HG02852 (cell line): Measurements from ENCODE around the gene ZNF681.
A peak's percentile ranks its signal among the peaks of the same experiment; 100 is the strongest.
"Not testable (repeated sequence)": the region's sequence is repeated elsewhere in the genome, so short reads cannot be mapped to it uniquely, and the experiment has no call there.

Source experiments
- ATAC-seq: cut with Tn5 transposase; IDR thresholded peaks from one replicate; pipeline ENCODE4 v1.9.1; 2021; ENCODE audit warnings: mild to moderate bottlenecking, moderate library complexity; ENCODE audit not compliant: unreplicated experiment

ZNF681 gene

GRCh38 chr19:23758187-23759074 lies at the start of gene ZNF681:
Gene ZNF681, minus strand, starts transcription at chr19:23758891. Its CDS starts 142 bp downstream, at chr19:23758749.
- ATAC-seq = peak; percentile 87

- ATAC-seq = no peak
Measured at GRCh38 chr19:23804676-23805075, 46.0 kb upstream of the ZNF681 start.

- no peak for ATAC-seq
Measured at GRCh38 chr19:23802290-23802689, 43.6 kb upstream of the ZNF681 start.

- ATAC-seq = no peak
Measured at GRCh38 chr19:23801803-23802202, 43.1 kb upstream of the ZNF681 start.

GRCh38 chr19:23800868-23801267 lies 42.2 kb upstream of the ZNF681 start:
- ATAC-seq = no peak

GRCh38 chr19:23800271-23800670 lies 41.6 kb upstream of the ZNF681 start:
- ATAC-seq = no peak

- ATAC-seq = no peak
Measured at GRCh38 chr19:23799321-23799720, 40.6 kb upstream of the ZNF681 start.

- ATAC-seq = no peak
Measured at GRCh38 chr19:23795462-23795861, 36.8 kb upstream of the ZNF681 start.

- ATAC-seq = no peak
Measured at GRCh38 chr19:23792784-23793183, 34.1 kb upstream of the ZNF681 start.

GRCh38 chr19:23790641-23791488 lies 32.2 kb upstream of the ZNF681 start:
- no peak for ATAC-seq

GRCh38 chr19:23789246-23789645 lies 30.6 kb upstream of the ZNF681 start:
- ATAC-seq = no peak

- ATAC-seq = no peak
Measured at GRCh38 chr19:23788411-23788810, 29.7 kb upstream of the ZNF681 start.

GRCh38 chr19:23787106-23787505 lies 28.4 kb upstream of the ZNF681 start:
- ATAC-seq = no peak

GRCh38 chr19:23785982-23786381 lies 27.3 kb upstream of the ZNF681 start:
- no peak for ATAC-seq

- no peak for ATAC-seq
Measured at GRCh38 chr19:23784274-23784673, 25.6 kb upstream of the ZNF681 start.

GRCh38 chr19:23783636-23784035 lies 24.9 kb upstream of the ZNF681 start:
- no peak for ATAC-seq

- no peak for ATAC-seq
Measured at GRCh38 chr19:23779645-23780044, 21.0 kb upstream of the ZNF681 start.

GRCh38 chr19:23778566-23778965 lies 19.9 kb upstream of the ZNF681 start:
- ATAC-seq = no peak

- not testable (repeated sequence) for ATAC-seq
Measured at GRCh38 chr19:23778036-23778435, 19.3 kb upstream of the ZNF681 start.

GRCh38 chr19:23777216-23777615 lies 18.5 kb upstream of the ZNF681 start:
- ATAC-seq = no peak

- no peak for ATAC-seq
Measured at GRCh38 chr19:23776507-23777205, 18.0 kb upstream of the ZNF681 start.
